Loucy (cell line): Measurements from ENCODE around the gene CUBN.

ENCODE experiments used
- CTCF ChIP-seq: fragments of 200-600 bp; sonication (generic); conservative IDR thresholded peaks from 2 replicates; pipeline ENCODE4 v1.5.1; 2014; ENCODE audit warnings: mild to moderate bottlenecking, antibody characterized with exemption, low read length
- EZH2phosphoT487 ChIP-seq: fragments of 200-600 bp; IDR thresholded peaks from 2 replicates; pipeline ENCODE4 v1.6.1; 2018; ENCODE audit warnings: antibody characterized with exemption, mild to moderate bottlenecking, moderate library complexity, borderline replicate concordance

- TF ChIP-seq CTCF = no peak
- TF ChIP-seq EZH2phosphoT487 = no peak
Observed at GRCh38 chr10:17075533-17076359, 53.9 kb downstream of the CUBN start.
